ENCODE measurements around the gene CBFB. TPM values are rescaled to one million over a fixed set of nuclear protein-coding genes. Genes with fewer than 3 reads are reported as not detected.
A peak's percentile ranks its signal among the peaks of the same experiment; 100 is the strongest.

CBFB gene
- polyA plus RNA-seq, 1 donor (not counting 4 experiments of a cell fraction or from before 2014, with no cell fraction given), result 39.7 TPM

- Histone ChIP-seq H3K27ac (ENCODE audit: control insufficient read depth, insufficient read depth, low read length) (peak within 1 kb of the TSS; percentile 69), H3K9me3 (ENCODE audit: control insufficient read depth, low read depth, low read length) (no peaks in the 10 kb centered on the region), H3K4me3 (ENCODE audit: control insufficient read depth in 2 of 3, extremely low read depth in 1 of 3, insufficient read depth in 2 of 3, low read depth in 1 of 3, low read length in 3 of 3) (peak within 1 kb of the TSS; percentile 83 to 94 (median 87)), H3K27me3 (ENCODE audit: control insufficient read depth, extremely low read depth, insufficient read depth, low read length) (no peaks in the 10 kb centered on the region), H3K36me3 (ENCODE audit: control insufficient read depth in 2 of 2, extremely low read depth in 1 of 2, insufficient read depth in 2 of 2, low read length in 2 of 2) (no peaks in the 10 kb centered on the region), H3K9ac (ENCODE audit: control insufficient read depth, extremely low read depth, insufficient read depth, low read length) (peak within 1 kb of the TSS; percentile 86), H2AFZ (ENCODE audit: control insufficient read depth, low read length) (peak within 1 kb of the TSS; percentile 100), H4K20me1 (ENCODE audit: control insufficient read depth, extremely low read depth, insufficient read depth, low read length) (no peaks in the 10 kb centered on the region), H3K4me1 (ENCODE audit: control insufficient read depth, extremely low read depth, insufficient read depth, low read length) (peaks cover 33% of the 10 kb centered on the region), H3K79me2 (ENCODE audit: control insufficient read depth, insufficient read depth, low read length) (peaks cover 43% of the 10 kb centered on the region), H3K9me1 (ENCODE audit: control insufficient read depth, extremely low read depth, insufficient read depth, low read length) (no peaks in the 10 kb centered on the region), H3K4me2 (ENCODE audit: control insufficient read depth, extremely low read depth, insufficient read depth, low read depth, low read length) (peak within 1 kb of the TSS; percentile 97)
- DNase-seq (ENCODE audit: low read depth, low spot score) (peak; percentile 53), FAIRE-seq (no peak)
- no peak for TF ChIP-seq CTCF (optimal IDR thresholded peaks at IDR 0.05 in 1 of 3, IDR thresholded peaks at IDR 0.05 in 1 of 3, conservative IDR thresholded peaks at IDR 0.05 in 1 of 3; ENCODE audit: extremely low read depth in 1 of 3, insufficient read depth in 2 of 3, low read length in 3 of 3)
- TF ChIP-seq EZH2 (IDR thresholded peaks at IDR 0.05; ENCODE audit: low read length), result no peak
- dilution Hi-C loops (cut with MboI; ENCODE audit: extremely low pct_ligation_motif_present, low sequenced_read_pairs), result no loop called here
Observed at GRCh38 chr16:67109407-67110135, 80.6 kb downstream of the CBFB start, which contains the start of gene PHAF1. PHAF1 (plus strand) TSS chr16:67109941; CDS start chr16:67110176, 235 bp downstream.

- FAIRE-seq, result no peak
Observed at GRCh38 chr16:67111951-67112444, 83.0 kb downstream of the CBFB start.

More at GRCh38 chr16:67111951-67112444, 83.0 kb downstream of the CBFB start:
- Histone ChIP-seq H3K9me3 (ENCODE audit: control insufficient read depth, low read depth, low read length) (no peaks in the 10 kb centered on the region), H3K9me1 (ENCODE audit: control insufficient read depth, extremely low read depth, insufficient read depth, low read length) (peaks cover 5% of the 10 kb centered on the region), H2AFZ (ENCODE audit: control insufficient read depth, low read length) (no peak overlapping the region), H3K79me2 (ENCODE audit: control insufficient read depth, insufficient read depth, low read length) (peaks cover 64% of the 10 kb centered on the region), H3K4me1 (ENCODE audit: control insufficient read depth, extremely low read depth, insufficient read depth, low read length) (peaks cover 27% of the 10 kb centered on the region), H3K9ac (ENCODE audit: control insufficient read depth, extremely low read depth, insufficient read depth, low read length) (no peak overlapping the region), H4K20me1 (ENCODE audit: control insufficient read depth, extremely low read depth, insufficient read depth, low read length) (no peaks in the 10 kb centered on the region), H3K4me3 (ENCODE audit: control insufficient read depth in 2 of 3, extremely low read depth in 1 of 3, insufficient read depth in 2 of 3, low read depth in 1 of 3, low read length in 3 of 3) (no peak overlapping the region), H3K36me3 (ENCODE audit: control insufficient read depth in 2 of 2, extremely low read depth in 1 of 2, insufficient read depth in 2 of 2, low read length in 2 of 2) (peaks cover 0 to 6% of the 10 kb centered on the region in 2 experiments), H3K4me2 (ENCODE audit: control insufficient read depth, extremely low read depth, insufficient read depth, low read depth, low read length) (no peak overlapping the region), H3K27ac (ENCODE audit: control insufficient read depth, insufficient read depth, low read length) (no peak overlapping the region), H3K27me3 (ENCODE audit: control insufficient read depth, extremely low read depth, insufficient read depth, low read length) (no peaks in the 10 kb centered on the region)
- no peak for DNase-seq (ENCODE audit: low read depth, low spot score)
- dilution Hi-C loops (cut with MboI; ENCODE audit: extremely low pct_ligation_motif_present, low sequenced_read_pairs), result no loop called here
- TF ChIP-seq CTCF (optimal IDR thresholded peaks at IDR 0.05 in 1 of 3, IDR thresholded peaks at IDR 0.05 in 1 of 3, conservative IDR thresholded peaks at IDR 0.05 in 1 of 3; ENCODE audit: extremely low read depth in 1 of 3, insufficient read depth in 2 of 3, low read length in 3 of 3), result no peak
- TF ChIP-seq EZH2 (IDR thresholded peaks at IDR 0.05; ENCODE audit: low read length), result no peak
